Measurements from ENCODE around the gene PCDH15.

The PCDH15 gene

DNA sequence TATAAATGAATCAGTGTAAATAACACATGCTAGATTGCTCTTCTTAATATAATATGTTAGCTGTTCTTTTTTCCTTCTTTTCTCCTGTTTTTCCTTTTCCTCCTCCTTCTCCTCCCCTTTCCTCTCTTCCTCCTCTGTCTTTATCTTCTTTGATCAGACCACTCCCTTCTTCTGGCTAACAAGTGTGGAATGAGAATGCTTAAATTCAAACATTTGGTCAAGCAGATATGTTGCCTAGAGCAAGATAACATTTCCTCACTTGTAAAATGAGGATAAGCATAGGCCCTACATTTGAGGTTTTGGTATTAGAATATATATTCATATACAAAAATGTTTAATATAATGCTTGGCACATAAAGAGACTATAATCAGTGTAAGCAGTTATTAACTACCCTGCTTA, 299.1 kb downstream of the PCDH15 start:
- DNase-seq (ENCODE audit: low read depth) = no peak
- H3K4me3 ChIP-seq (ENCODE audit: low read depth, low read length) = no peak overlapping the region
- TF ChIP-seq CTCF (IDR thresholded peaks at IDR 0.05; ENCODE audit: low read depth, low read length, missing control alignments) = no peak

- no peak overlapping the region for H3K4me3 ChIP-seq (ENCODE audit: low read depth, low read length)
- no peak for TF ChIP-seq CTCF (IDR thresholded peaks at IDR 0.05; ENCODE audit: low read depth, low read length, missing control alignments)
- DNase-seq (ENCODE audit: low read depth) = no peak
Observed at GRCh38 chr10:54496852-54497251, 304.2 kb downstream of the PCDH15 start.

DNA sequence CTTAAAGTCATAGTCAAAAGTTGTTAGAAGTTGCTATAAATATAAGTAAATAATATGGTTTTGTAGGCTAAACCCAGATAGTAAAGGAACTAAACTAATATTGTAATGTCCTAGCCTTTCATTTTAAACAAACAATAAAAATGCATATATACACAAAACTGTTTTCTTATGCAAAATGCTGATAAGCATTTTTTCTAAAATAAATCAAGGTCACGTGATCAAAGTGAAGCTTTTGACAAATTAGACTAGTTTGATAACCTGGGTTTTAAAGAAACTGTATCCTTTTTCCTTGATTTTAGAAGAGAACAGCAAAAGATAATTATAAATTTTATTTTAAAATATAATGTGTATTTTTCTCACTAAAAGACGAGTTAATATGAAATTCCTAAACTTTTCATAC, 313.3 kb downstream of the PCDH15 start:
- no peak overlapping the region for H3K4me3 ChIP-seq (ENCODE audit: low read depth, low read length)
- no peak for DNase-seq (ENCODE audit: low read depth)
- TF ChIP-seq CTCF (IDR thresholded peaks at IDR 0.05; ENCODE audit: low read depth, low read length, missing control alignments) = no peak

- no peak for TF ChIP-seq CTCF (IDR thresholded peaks at IDR 0.05; ENCODE audit: low read depth, low read length, missing control alignments)
- DNase-seq (ENCODE audit: low read depth) = no peak
- no peak overlapping the region for H3K4me3 ChIP-seq (ENCODE audit: low read depth, low read length)
Observed at GRCh38 chr10:54485971-54486370, 315.1 kb downstream of the PCDH15 start.

DNA sequence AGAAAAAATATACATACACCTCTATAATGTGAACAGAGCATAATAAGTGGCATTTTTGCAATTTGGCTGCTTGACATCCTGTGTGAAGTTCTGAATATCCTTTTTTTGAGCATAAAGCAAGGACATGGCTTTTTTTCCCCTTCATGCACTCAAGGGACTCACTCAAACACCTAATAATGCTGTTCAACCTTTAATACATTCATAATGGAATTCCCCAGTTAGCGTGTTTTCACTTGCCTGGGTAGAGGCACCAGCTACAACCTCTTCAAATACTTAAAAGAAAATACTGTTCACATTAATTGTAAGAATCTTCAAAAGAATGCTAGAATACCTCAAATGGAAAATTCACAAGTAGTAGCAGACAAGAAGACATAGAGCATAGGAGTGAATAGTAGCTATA, 316.8 kb downstream of the PCDH15 start:
- TF ChIP-seq CTCF (IDR thresholded peaks at IDR 0.05; ENCODE audit: low read depth, low read length, missing control alignments) = no peak
- no peak overlapping the region for H3K4me3 ChIP-seq (ENCODE audit: low read depth, low read length)
- no peak for DNase-seq (ENCODE audit: low read depth)

GRCh38 chr10:54478601-54479000, 322.4 kb downstream of the PCDH15 start:
- TF ChIP-seq CTCF (IDR thresholded peaks at IDR 0.05; ENCODE audit: low read depth, low read length, missing control alignments) = no peak
- no peak overlapping the region for H3K4me3 ChIP-seq (ENCODE audit: low read depth, low read length)
- DNase-seq (ENCODE audit: low read depth) = no peak

DNA sequence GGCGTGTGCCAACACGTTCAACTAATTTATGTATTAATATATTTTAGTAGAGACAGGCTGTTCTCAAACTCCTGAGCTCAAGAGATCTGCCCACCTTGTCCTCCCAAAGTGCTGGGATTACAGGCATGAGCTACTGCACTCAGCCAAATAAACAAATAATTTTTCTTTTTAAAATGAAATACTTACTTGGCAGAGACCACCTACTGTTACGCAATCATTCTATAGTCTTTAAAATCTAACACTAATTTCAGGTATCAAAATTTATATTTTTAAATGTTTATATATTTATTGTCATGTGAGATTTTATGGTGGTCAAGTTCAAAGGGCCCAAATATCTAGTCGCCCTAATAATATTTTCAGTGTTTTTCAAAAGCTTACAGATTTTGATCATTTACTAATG, 323.3 kb downstream of the PCDH15 start:
- DNase-seq (ENCODE audit: low read depth) = no peak
- no peak overlapping the region for H3K4me3 ChIP-seq (ENCODE audit: low read depth, low read length)
- TF ChIP-seq CTCF (IDR thresholded peaks at IDR 0.05; ENCODE audit: low read depth, low read length, missing control alignments) = no peak
